Muscle layer of colon (tissue), 2 donors: ENCODE measurements around the gene STEAP3.
A peak's percentile ranks its signal among the peaks of the same experiment; 100 is the strongest.

Source experiments
- H3K27ac ChIP-seq: one replicate; pipeline ENCODE4 v1.7.0; 2013; ENCODE audit warnings: low read depth, mild to moderate bottlenecking, low read length, moderate library complexity
- H3K27me3 ChIP-seq, 2 donors: one replicate each; pipeline ENCODE4 v1.7.0; 2013; ENCODE audit warnings: low read length in 2 of 2, mild to moderate bottlenecking in 2 of 2; ENCODE audit not compliant: insufficient read depth in 2 of 2, control insufficient read depth in 1 of 2
- H3K36me3 ChIP-seq: one replicate; pipeline ENCODE4 v1.7.0; 2013; ENCODE audit warnings: mild to moderate bottlenecking, low read length; ENCODE audit not compliant: insufficient read depth
- H3K4me1 ChIP-seq: one replicate; pipeline ENCODE4 v1.7.0; 2013; ENCODE audit warnings: mild to moderate bottlenecking, low read length; ENCODE audit not compliant: insufficient read depth
- H3K4me3 ChIP-seq, 2 donors: one replicate each; pipeline ENCODE4 v1.7.0; 2013; ENCODE audit warnings: low read length in 2 of 2, low read depth in 1 of 2, mild to moderate bottlenecking in 1 of 2, moderate library complexity in 1 of 2
- H3K9ac ChIP-seq: one replicate; pipeline ENCODE4 v1.7.0; 2013; ENCODE audit warnings: low read length
- H3K9me3 ChIP-seq: one replicate; pipeline ENCODE4 v1.7.0; 2013; ENCODE audit warnings: mild to moderate bottlenecking, low read length
- donor health status: abdominal sarcoma.
- donor health status: Adenocarcinoma of cecum.

STEAP3 gene

GRCh38 chr2:119220720-119221301 is 2.8 kb upstream of the STEAP3 start:
- H3K9ac ChIP-seq = no peak overlapping the region
- no peak overlapping the region for H3K27ac ChIP-seq
- no peaks in the 10 kb centered on the region for H3K36me3 ChIP-seq
- no peaks in the 10 kb centered on the region for H3K9me3 ChIP-seq
- H3K4me1 ChIP-seq = peaks cover 7% of the 10 kb centered on the region
- H3K4me3 ChIP-seq = no peak overlapping the region
- peaks cover 0 to 20% of the 10 kb centered on the region in 2 donors for H3K27me3 ChIP-seq

GRCh38 chr2:119221609-119222008 is 2.0 kb upstream of the STEAP3 start:
- Histone ChIP-seq H3K4me1 (peaks cover 7% of the 10 kb centered on the region), H3K9me3 (no peaks in the 10 kb centered on the region), H3K27ac (no peak overlapping the region), H3K27me3 (peaks cover 0 to 20% of the 10 kb centered on the region in 2 donors), H3K4me3 (no peak overlapping the region), H3K36me3 (no peaks in the 10 kb centered on the region), H3K9ac (no peak overlapping the region)

- no peak overlapping the region for H3K9ac ChIP-seq
- H3K27ac ChIP-seq = no peak overlapping the region
- no peaks in the 10 kb centered on the region for H3K9me3 ChIP-seq
- no peaks in the 10 kb centered on the region for H3K36me3 ChIP-seq
- H3K27me3 ChIP-seq = peaks cover 0 to 20% of the 10 kb centered on the region in 2 donors
- H3K4me1 ChIP-seq = peaks cover 7% of the 10 kb centered on the region
- no peak overlapping the region for H3K4me3 ChIP-seq
Observed at GRCh38 chr2:119222213-119222612, 1.4 kb upstream of the STEAP3 start.

- Histone ChIP-seq H3K4me1 (peaks cover 7% of the 10 kb centered on the region), H3K36me3 (no peaks in the 10 kb centered on the region), H3K27ac (no peak overlapping the region), H3K9ac (no peak overlapping the region), H3K9me3 (no peaks in the 10 kb centered on the region), H3K27me3 (peaks cover 0 to 20% of the 10 kb centered on the region in 2 donors), H3K4me3 (peak overlapping the region; percentile 60 to 71)
Observed at GRCh38 chr2:119222863-119223520, 642 bp upstream of the STEAP3 start.

- Histone ChIP-seq H3K9me3 (no peaks in the 10 kb centered on the region), H3K4me1 (peaks cover 7% of the 10 kb centered on the region), H3K4me3 (peak overlapping the region; percentile 60 to 71), H3K36me3 (no peaks in the 10 kb centered on the region), H3K27ac (no peak overlapping the region), H3K27me3 (peaks cover 0 to 20% of the 10 kb centered on the region in 2 donors), H3K9ac (no peak overlapping the region)
Observed at GRCh38 chr2:119224391-119225104, 914 bp downstream of the STEAP3 start.

- H3K27ac ChIP-seq = no peak overlapping the region
- H3K36me3 ChIP-seq = no peaks in the 10 kb centered on the region
- peaks cover 7% of the 10 kb centered on the region for H3K4me1 ChIP-seq
- H3K4me3 ChIP-seq = no peak overlapping the region
- H3K9ac ChIP-seq = no peak overlapping the region
- H3K27me3 ChIP-seq = peaks cover 0 to 20% of the 10 kb centered on the region in 2 donors
- H3K9me3 ChIP-seq = no peaks in the 10 kb centered on the region
Observed at GRCh38 chr2:119225105-119225865, 1.7 kb downstream of the STEAP3 start.

GRCh38 chr2:119225926-119226325 is 2.3 kb downstream of the STEAP3 start:
- H3K4me1 ChIP-seq = peaks cover 7% of the 10 kb centered on the region
- H3K27me3 ChIP-seq = peaks cover 0 to 20% of the 10 kb centered on the region in 2 donors
- no peak overlapping the region for H3K9ac ChIP-seq
- H3K36me3 ChIP-seq = no peaks in the 10 kb centered on the region
- H3K27ac ChIP-seq = no peak overlapping the region
- H3K4me3 ChIP-seq = no peak overlapping the region
- H3K9me3 ChIP-seq = no peaks in the 10 kb centered on the region

GRCh38 chr2:119227346-119227745 is 3.7 kb downstream of the STEAP3 start:
- H3K27me3 ChIP-seq = peaks cover 0 to 20% of the 10 kb centered on the region in 2 donors
- H3K9me3 ChIP-seq = no peaks in the 10 kb centered on the region
- no peaks in the 10 kb centered on the region for H3K36me3 ChIP-seq
- no peak overlapping the region for H3K4me3 ChIP-seq
- no peak overlapping the region for H3K9ac ChIP-seq
- no peak overlapping the region for H3K27ac ChIP-seq
- peaks cover 7% of the 10 kb centered on the region for H3K4me1 ChIP-seq

- H3K9ac ChIP-seq = no peak overlapping the region
- H3K4me3 ChIP-seq = no peak overlapping the region
- H3K36me3 ChIP-seq = no peaks in the 10 kb centered on the region
- no peak overlapping the region for H3K27ac ChIP-seq
- peaks cover 0 to 20% of the 10 kb centered on the region in 2 donors for H3K27me3 ChIP-seq
- peaks cover 7% of the 10 kb centered on the region for H3K4me1 ChIP-seq
- H3K9me3 ChIP-seq = no peaks in the 10 kb centered on the region
Observed at GRCh38 chr2:119228136-119228535, 4.5 kb downstream of the STEAP3 start.

GRCh38 chr2:119228964-119229363 is 5.3 kb downstream of the STEAP3 start:
- H3K9ac ChIP-seq = no peak overlapping the region
- H3K27me3 ChIP-seq = peaks cover 0 to 17% of the 10 kb centered on the region in 2 donors
- no peak overlapping the region for H3K4me3 ChIP-seq
- H3K36me3 ChIP-seq = no peaks in the 10 kb centered on the region
- H3K27ac ChIP-seq = no peak overlapping the region
- H3K9me3 ChIP-seq = no peaks in the 10 kb centered on the region
- H3K4me1 ChIP-seq = peaks cover 7% of the 10 kb centered on the region

- Histone ChIP-seq H3K36me3 (no peaks in the 10 kb centered on the region), H3K27me3 (peaks cover 0 to 14% of the 10 kb centered on the region in 2 donors), H3K4me1 (peaks cover under 1% of the 10 kb centered on the region), H3K9me3 (no peaks in the 10 kb centered on the region), H3K9ac (no peak overlapping the region), H3K4me3 (no peak overlapping the region), H3K27ac (no peak overlapping the region)
Observed at GRCh38 chr2:119229716-119230115, 6.1 kb downstream of the STEAP3 start.
